GM18517 (cell line): ENCODE data around the gene MOG.
"Not testable (repeated sequence)": the region's sequence is repeated elsewhere in the genome, so short reads cannot be mapped to it uniquely, and the experiment has no call there.

Source experiments
- ATAC-seq: cut with Tn5 transposase; IDR thresholded peaks from one replicate; pipeline ENCODE4 v1.9.1; 2021; ENCODE audit warnings: mild to moderate bottlenecking, moderate library complexity; ENCODE audit not compliant: unreplicated experiment

The MOG gene

DNA sequence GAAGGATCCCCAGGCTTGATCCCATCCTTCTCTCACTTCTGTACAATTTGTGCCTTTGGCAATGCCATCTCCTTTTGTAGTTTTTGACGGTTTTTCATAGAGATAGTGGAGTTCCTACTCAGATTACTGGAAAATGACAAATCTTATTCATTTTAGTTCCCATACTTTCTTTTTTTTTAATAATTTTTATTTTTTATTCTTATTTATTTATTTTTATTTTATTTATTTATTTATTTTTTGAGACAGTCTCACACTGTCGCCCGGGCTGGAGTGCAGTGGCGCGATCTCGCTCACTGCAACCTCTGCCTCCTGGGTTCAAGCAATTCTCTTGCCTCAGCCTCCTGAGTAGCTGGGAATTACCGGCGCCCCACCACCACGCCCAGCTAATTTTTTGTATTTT is 19.6 kb upstream of the MOG start:
- no peak for ATAC-seq

DNA sequence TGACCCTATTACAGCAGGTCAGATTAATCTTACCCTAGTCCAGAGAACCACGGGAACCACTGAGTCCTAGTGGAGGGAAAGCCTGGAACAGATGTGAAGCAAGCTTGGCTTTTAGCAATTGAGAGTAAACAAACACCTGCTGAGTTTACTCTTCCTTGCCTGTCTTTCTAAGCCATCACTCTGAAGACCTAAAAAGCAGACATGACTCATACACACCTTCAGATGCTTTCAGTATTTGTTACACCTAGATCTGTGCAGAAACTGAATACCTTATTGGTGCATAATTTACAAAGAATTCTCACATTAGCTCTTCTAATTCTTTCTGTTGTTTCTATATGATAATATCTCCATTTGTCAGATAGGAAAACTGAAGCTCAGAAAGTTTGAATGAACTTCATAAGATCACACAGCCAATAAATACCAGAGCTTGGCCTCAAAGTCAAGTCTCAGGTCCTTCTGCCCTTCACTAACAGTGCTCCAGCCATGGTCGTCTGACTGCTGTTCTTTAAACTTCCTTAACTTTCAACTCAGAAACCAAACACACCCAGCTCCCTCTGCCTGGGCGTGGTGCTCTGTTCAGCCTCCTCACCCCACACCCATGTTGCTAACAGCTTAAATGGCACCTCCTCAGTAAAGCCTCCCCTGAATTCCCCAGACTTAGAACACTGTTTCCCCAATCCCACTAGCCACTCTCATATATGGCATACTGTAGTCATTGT is 15.3 kb upstream of the MOG start:
- ATAC-seq, result no peak

DNA sequence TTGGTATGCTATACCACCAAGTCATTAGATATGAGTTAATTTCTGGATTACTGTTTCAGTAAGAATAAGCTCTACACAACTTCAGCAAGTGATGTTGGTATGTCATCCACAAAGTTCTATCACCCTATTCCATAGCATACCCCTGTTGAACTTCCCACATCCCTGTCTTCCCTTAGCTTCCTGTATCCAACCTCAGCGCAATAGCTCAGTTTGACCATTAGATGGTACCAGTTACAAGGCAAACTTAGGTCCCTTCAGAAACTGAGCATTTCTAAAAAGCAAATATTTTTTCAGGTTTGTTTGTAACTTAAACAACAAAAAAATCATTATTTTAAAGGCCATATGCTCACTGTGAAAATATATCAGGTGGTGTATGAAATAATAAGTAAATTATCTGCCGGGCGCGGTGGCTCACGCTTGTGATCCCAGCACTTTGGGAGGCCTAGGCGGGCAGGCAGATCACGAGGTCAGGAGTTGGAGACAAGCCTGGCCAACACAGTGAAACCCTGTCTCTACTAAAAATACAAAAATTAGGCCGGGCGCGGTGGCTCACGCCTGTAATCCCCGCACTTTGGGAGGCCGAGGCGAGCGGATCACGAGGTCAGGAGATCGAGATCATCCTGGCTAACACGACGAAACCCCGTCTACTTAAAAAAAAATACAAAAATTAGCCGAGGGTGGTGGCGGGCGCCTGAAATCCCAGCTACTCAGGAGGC is 8.8 kb upstream of the MOG start:
- ATAC-seq, result no peak

DNA sequence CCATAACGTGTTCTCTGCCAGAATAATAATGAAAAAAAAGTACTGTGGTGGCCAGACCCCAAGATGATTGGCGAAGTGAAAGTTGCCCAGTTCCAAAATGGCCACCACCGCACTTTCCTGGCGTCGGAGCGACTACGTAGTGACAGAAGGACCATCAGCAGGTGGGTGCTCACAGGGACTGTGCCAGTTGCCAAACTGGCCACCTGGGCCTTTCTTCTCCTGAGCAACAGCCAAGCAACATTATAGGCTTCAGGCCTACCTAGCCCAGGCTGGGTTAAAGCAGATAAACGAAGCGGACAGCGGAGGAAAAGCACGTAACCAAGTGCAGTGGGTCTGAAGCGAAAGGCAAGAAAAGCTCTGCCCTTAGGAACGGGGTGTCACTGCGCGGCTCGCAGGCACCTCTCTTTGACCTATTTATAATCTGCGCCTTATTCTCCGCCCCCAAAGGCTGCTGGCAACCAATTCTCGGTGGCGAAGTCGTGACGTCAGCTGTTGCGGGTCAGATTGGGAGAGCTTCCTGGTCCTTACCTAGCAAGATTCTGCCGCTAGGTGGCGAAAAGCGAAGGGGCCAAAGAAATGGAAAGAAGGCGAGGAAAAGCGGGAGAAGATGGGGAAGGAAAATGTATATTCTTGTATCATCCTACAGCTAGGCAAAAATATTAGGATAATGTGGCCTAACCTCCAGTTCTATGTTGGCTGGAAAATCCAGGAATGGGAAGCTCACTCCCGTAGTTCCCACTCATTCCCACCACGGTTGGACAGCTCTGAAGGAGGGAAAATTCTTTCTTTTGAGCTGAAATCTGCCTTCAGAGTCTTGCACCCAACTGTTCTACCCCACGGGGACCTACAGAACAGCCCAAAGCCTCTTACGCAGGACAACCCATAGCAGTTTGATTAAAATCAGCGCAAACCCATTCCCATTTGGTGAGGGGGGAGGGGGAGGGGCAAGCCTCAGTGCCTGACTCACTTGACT is 6.9 kb upstream of the MOG start:
- peak; percentile 94 for ATAC-seq

DNA sequence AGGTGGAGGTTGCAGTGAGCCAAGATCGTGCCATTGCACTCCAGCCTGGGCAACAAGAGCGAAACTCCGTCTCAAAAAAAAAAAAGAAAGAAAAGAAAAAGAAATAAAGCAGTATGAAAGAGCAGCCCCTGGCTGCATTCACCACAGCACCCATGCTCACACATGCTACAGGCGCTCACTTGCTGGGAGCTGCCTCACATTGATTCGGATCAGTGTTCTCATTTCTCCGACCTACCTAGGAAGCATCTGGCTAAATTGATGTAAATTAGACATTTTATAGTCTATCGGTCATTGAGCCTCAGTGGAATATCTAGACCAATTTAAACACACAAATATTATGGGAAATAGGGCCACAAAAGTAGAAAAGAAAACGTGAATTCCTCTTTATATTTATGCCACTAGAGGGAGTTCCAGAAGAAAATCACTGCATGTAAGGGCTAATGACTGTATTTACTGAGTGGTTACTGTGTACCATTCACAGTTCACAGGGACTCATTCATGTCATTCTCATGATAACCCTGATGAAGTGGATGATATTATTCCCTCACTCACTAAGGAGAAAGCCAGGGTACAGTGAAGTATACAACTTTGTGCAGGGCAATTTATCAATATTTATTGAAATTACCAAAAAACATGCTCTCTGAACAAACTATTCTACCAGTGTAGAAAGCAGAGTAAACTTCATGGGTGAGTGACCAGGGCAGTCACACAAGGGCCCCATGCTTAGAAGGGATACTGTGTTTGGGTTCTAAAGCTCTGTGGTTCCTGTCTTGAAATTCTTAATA is 5.3 kb upstream of the MOG start:
- no peak for ATAC-seq

DNA sequence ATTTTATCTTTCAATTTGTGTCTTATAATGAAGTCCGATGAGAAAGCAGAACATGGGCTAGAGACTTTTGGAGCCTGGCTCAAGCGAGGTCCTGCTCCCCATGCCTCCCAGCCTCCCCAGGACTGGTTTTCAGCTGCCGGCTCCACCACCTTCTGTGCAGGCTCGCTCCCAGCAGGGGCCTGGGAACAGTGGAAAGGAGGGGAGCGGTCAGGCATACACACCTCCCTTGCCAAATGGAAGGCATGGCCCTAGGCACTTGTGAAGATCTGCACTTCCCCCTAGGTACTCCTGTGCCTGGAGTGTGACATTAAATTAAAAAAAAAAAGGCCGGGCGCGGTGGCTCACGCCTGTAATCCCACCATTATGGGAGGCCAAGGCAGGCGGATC is 4.7 kb upstream of the MOG start:
- no peak for ATAC-seq

DNA sequence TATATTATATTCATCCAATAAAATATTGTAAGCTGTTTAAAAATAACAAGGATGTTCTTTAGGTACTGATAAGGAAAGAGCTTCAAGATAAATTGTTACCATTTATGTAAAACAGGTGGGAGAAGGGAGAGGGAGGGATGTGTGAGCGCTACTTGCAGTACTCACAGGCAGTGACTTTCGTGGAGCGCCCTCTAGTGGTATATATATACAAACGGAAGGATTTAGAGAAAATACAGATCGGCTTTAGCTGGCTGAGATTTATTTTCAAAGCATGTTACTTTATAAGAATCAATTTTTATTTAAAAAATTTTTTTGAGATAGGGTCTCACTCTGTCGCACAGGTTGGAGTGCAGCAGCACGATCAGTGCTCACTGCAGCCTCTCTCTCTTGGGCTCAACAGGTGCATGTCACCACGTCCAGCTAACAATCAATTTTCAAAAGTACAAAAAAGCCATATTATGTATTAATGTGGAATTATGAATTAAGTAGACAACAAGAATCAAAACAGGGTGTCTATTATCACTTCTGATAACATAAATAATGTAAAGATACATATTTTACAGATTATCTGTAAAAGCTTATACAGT is 3.3 kb upstream of the MOG start:
- ATAC-seq, result no peak

DNA sequence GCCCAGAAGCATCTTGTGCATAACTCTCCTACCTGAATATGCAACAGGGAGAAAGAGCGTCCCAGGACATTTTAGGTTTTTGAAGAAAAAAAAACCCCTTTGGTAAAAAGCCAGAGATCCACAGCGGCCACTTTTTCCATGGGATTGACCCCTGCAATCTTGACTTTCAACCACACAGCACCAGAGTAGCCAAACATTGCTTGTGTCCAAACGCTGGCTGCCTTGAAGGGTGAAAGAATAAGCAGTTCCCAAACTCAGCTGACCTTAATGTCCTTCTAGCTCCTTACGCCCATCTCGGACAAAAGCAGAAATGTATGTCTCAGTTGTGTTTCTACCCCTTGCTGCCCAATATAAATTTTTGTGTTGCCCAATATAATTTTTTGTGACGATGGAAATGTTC is 1.2 kb upstream of the MOG start:
- ATAC-seq, result no peak

DNA sequence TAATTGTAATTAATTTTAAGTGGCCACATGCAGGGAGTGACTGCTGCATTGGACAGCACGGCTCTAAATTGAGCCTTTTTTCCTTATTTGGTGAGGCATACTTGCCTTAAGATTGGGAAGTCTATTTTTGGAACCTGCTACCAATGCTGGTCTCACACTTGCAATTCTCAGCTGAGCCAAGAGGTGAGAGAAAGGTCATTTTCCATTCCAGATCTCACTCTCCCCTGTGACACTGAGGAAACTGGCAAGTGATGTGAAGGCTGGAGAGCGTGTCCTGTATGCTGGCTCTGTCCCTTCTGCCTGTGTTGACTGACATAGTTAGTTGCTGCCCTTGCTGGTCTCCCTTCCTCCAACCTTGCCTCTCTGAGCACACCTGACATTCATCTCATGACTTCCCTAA is 735 bp upstream of the MOG start:
- no peak for ATAC-seq

DNA sequence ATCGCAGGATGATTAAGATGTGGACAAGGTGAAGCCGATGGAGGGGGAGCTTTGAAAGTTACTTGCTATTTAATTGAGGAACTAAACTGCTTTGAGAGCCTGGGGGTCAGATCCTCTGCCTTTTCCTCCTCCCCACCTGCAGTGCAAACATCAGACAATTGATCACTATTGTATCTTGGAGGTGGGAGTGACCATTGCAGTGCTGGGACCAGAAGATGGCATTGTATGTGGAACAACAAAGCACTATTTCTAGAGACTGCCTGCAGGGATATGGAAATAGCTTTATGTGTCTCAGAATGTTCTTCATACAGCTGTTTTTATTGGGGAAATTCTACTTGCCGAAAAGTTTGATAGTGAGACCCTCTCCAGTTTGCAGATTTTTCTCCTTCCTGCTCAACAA is 4.2 kb downstream of the MOG start:
- no peak for ATAC-seq

DNA sequence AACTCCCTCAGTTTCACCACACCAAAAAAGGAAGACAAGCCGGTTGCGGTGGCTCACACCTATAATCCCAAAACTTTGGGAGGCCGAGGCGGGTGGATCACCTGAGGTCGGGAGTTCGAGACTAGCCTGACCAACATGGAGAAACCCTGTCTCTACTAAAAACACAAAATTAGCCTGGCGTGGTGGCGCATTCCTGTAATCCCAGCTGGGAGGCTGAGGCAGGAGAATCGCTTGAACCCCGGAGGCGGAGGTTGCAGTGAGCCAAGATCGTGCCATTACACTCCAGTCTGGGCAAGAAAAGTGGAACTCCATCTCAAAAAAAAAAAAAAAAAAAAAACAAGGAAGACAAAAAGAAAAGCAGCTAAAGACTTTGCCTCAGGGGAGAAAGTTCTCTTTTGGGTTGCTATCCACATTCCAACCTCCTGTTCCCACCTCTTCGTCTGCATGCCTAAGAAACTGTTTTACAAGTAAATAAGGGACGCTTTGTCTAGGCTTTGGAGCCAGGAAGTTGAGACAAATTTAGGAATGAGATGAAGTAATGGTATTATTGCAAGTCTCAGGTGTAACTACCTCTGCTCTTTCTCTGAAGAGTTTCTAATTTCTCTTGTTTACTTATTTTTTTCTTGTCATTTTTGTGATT is 4.7 kb downstream of the MOG start:
- not testable (repeated sequence) for ATAC-seq

DNA sequence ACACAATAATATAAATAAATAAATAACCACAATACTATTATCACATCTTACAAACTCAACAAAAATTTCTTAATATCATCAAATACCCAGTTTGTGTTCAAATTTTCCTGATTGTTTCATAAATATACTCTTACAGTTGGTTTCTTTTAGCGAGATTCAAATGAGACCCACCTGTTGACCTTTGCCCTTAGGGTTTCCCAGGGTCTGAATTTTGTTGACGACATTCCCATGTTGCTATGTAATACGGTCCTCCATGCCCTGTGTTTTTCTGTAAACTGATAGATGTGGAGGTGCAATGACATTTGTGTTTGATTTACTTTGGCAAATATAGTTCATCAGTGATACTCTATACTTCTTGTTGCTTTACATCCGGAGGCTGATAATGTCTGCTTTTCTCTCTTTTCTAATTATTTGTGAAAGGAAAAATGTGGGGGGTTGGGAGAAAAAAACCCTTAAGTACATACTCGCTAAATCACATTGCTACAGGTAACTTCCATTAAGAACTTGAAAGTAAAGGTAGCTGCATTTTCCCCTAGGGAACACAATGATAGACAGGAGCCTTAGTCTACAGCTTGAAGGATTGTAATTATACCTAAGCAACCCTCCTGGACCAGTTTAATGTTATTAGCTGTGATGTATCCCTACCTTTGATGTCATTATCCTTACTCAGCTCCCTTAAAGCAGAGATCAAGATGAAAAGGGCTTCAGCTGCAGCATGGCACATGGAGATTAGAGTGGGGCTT is 6.6 kb downstream of the MOG start:
- ATAC-seq, result no peak

DNA sequence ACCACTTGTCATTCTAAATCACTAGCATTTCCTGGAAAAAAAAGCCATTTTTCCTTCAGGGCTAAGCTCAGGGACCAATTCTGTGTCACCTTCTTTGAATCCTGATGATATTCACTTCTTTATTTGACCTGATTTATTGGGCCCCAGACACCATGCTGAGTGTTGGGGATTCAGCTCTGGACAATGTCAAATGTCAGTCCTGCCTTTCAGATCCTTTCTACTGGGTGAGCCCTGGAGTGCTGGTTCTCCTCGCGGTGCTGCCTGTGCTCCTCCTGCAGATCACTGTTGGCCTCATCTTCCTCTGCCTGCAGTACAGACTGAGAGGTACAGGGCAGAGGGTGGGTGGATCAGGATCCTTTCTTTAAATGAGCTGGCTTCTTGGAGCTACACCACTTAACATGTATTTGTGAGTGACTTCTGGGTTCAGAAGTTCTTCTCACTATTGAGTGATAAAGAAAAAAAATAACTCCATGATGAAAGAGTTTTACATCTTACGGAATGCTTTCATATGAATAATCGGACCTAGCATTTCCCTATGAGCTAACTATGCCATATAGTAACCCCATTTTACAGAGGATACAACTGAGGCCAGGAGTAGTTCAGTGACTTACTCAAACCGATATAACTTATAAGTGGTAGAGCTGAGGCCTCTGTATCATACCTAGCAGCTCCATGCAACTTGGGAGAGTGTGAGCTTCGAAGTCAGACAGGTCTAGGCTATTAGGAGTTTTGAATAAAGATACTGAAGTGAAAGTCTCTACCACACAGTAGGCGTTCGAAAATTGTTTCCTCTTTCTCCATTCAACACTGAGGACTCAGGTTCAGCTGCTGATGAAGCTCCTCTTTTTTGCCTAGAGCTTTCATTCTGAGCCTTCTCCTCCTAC is 9.3 kb downstream of the MOG start:
- no peak for ATAC-seq

DNA sequence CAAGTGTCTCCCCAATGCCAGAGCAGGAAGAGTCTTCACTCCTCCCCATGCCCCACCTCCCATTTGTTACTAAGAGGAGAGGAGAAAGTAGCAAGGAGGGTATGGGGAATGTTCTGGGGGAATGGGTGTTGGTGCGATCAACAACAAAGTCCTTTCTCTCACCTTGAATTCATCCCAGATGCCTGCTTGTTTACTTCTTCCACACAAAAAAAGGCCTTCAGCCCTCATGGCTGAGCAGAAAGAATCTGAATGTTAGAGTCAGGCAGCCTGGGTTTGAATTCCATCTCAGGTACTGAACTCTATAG is 9.9 kb downstream of the MOG start:
- ATAC-seq, result no peak

DNA sequence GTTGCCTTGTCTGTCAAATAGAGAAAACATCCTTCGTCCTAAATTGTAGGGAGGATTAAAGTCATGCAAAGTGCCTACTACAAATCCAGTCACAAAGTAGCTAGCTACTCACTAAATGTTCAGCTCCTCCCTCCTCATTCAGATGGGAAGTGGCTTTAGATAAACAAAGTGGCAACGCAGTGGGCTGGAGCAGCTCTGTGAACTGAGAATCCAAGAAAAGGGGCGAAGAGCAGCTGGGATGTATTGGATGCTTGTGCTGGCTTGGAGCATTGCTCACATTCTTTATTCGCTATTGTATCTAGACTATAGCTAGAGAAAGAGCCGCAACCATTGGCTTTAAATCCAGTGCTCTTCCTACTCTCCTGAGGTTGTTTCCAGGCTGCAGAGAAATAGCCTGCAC is 10.3 kb downstream of the MOG start:
- ATAC-seq, result no peak

DNA sequence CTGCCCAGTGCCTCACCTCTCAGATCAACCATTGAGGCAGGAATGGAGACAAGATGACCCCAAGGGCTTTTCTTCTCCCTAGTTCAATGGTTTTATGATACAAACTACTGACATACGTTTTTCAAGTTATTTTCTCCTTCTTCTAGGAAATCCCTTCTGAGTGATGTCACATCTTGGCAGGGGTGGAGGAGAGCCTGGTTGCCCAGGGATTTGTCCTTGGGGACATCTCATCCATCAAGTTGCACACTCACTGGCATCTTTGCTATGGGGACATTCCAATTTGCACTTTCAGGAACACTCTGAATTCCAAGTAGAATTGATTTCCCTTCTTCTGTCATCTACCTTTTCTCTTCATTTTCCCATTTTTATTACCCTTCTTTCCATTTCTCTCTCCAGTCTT is 14.1 kb downstream of the MOG start:
- ATAC-seq, result no peak

DNA sequence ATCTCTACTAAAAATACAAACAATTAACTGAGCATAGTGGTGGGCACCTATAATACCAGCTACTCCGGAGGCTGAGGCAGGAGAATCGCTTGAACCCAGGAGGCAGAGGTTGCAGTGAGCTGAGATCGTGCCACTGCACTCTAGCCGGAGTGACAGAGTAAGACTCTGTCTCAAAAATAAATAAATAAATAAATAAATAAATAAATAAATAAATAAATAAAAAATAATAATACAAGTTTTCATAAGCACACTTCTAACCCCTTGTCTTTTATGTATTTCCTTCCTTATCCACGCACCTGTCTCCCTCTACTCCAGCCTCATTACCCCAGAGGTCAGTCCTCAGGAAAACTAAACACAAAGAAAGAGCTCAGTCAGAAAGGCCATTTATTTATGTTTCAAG is 15.2 kb downstream of the MOG start:
- not testable (repeated sequence) for ATAC-seq

DNA sequence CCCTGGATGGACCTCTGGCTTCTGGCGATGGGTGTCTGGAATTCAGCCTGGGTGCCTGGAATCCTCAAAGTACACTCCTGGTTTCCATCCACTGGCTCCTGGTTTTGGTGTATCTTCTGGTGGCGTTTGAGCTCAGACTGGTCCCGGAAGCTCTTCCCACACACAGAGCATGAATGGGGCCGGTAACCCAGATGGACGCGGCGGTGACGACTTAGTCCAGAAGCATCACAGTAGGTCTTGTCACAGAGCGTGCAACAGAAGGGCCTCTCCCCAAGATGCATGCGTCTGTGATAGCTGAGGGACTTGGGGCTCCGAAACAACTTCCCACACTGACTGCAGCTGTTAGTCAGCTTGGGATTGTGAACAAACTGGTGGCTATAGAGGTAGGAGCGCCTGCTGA is 16.3 kb downstream of the MOG start:
- no peak for ATAC-seq

DNA sequence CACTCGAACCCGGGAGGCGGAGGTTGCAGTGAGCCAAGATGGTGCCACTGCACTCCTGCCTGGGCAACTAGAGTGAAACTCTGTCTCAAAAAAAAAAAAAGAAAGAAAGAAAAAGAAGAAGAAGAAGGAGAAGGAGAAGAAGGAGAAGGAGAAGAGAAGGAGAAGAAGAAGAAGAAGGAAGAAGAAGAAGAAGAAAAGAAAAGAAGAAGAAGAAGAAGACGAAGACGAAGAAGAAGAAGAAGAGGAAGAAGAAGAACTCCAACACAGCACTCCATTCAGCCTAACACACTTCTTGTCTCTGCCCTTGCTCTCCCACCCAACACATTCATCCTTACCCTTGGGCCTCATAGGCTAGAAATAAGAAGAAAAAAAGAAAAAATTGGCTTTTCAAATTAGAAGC is 17.1 kb downstream of the MOG start:
- ATAC-seq, result no peak
